GM19328 (cell line): Measurements from ENCODE around the gene SLIT3.
"Not testable (repeated sequence)": the region's sequence is repeated elsewhere in the genome, so short reads cannot be mapped to it uniquely, and the experiment has no call there.

Experiments
- ATAC-seq: cut with Tn5 transposase; IDR thresholded peaks from one replicate; pipeline ENCODE4 v1.9.1; 2021; ENCODE audit warnings: mild to moderate bottlenecking, moderate library complexity; ENCODE audit not compliant: unreplicated experiment

Gene SLIT3

DNA sequence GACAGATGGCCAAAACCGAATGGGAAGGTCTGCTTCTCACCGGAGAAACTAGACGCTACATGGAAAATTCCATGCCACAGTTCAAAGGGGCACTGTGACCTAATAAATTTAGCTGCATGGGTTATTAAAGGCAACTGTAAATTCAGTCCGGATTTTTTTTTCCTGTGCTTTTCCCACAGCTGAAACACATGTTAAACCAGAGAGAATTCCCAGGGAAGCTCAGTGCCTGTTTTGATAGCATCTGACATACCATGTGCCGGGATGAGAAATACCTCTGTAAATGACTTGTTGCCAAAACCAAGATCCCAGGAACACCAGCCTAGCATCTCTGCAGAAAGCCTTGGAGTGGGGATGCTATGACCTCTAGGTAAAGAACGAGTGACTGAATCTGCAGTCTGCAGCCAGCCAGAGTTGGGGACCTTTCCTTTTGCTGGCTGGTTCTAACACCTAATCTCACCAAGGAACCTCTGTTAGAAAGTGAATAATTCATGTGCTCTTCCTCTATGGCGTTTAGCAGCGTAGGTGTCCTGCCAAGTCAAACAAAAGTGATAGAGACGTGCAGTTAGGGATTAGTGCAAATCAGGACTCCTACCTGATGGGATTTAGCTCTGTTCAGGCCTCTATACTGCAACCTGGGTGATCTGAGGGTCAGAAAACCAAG is 77.9 kb downstream of the SLIT3 start:
- no peak for ATAC-seq

DNA sequence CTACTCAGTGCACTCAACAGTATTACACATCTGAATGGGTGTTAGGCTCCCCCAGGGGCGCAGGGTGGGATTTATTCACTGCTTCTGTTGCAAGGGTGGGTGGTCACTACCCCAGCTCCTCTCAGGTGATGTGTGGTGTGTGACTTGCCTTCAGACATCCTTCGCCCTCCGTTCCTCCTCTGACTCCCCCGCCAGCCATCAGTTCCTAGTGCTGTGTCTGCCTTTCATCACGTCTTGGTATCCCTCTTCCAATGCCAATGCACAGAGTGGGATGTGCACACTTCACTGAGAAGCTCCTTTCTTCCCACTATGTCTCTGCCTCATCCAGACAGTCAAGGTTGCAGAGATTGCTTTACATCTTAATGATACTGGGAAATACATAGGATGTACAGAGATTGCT is 79.4 kb downstream of the SLIT3 start:
- ATAC-seq = no peak

DNA sequence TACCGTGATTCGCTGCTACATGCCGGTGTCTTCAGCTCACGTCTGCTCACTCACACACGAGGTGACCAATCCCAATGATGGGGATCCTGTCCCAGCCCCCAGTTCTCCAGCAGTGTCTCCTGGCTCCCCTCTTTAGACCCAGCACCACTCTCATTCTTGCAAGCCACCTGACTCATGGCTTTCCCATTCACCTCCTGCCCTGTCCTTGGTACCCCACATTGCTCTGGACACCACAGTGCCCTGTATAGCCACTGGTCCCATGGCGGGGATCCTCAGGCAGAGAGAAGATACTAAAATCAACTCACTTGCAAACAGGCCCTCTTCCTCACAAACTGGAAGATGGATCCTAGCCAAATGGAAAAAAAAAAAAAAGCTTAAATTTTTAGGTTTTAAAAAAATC is 81.0 kb downstream of the SLIT3 start:
- ATAC-seq = no peak

DNA sequence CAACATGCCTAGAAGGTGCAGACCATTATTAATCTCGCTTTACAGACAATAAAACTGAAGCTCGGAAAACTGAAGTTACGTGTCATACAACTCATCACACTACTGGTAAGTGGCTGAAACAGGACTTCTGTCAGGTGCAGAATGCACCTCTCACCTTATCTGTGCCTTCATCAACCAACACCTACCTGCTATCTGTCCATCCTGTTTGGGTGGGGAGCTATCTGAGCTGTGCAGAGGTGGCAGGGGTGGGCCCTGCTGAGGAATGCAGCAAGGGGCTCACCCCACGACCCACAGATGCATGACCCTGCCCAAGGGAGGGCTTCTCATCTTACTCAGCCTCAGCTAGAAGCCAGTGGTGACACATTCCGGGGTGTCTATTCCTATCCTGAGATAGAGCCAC is 81.6 kb downstream of the SLIT3 start:
- ATAC-seq = no peak

DNA sequence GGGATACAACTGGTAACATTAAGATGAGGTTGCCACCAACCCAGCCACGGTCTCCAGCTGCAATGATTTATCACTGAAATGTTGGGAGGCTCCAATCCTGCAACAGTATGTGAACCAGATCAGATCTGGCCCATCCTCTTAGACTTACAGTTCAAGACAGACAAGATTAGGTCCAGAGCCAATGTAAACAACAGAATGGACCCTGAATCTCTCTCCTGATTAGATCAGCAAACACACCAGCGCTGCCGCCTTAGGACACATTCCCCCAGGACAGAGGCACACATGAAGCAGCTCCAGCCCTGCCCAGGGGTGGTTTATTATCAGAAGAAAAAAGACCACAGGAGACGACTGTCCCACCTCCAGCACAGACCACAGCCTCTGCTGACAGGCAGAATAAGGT is 82.1 kb downstream of the SLIT3 start:
- no peak for ATAC-seq

DNA sequence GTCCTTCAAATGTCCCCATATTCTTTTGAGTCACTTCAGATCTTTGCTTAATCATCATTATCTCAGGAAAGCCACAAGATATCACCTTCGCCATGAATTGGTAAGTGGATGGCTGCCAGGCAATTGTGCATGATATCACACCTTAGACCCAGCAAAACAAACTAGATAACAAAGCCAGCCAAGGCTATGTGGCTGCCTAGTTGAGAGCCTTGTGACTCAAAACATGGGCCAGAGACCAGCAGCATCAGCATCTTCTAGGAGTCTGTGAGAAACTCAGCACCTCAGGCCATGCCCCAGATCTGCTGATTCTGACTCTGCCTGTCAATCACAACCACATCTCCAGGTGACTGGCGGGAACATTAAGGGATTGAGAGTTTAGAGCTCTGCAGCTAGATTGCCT is 82.8 kb downstream of the SLIT3 start:
- no peak for ATAC-seq

DNA sequence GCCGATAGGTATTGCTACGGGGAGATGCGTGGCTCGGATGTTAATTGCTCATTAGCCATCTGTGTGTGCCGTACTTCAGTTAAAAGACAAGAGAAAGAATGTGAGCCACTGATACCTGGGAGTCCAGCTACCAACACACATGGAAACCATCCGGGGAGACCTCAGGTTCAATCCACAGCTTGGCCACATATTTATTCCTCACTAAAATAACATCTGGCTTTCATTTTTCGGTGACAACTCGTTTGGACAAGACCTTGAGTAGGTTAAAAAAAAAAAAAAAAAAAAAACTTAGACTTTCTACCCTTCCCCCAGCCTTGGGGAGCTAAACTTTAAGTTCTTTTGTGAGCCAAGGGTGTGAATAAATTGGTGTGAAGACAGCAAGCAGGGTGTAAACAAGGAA is 84.1 kb downstream of the SLIT3 start:
- no peak for ATAC-seq

DNA sequence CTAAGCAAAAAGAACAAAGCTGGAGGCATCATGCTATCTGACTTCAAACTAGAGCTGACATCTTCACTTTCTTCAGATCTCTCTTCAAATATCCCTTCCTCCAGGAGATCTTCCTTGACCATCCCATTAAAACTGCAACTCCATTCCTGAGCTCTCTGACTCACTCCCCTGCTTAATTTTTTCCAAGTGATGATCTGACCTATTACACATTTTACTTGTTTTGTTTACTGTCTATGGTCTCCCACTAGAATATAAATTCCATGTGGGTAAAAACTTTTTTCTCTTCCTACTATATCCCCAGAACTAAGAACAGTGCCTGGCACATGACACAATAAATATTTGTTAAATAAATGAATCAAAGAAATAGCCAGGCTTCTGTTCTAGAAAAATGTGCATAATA is 87.5 kb downstream of the SLIT3 start:
- no peak for ATAC-seq

DNA sequence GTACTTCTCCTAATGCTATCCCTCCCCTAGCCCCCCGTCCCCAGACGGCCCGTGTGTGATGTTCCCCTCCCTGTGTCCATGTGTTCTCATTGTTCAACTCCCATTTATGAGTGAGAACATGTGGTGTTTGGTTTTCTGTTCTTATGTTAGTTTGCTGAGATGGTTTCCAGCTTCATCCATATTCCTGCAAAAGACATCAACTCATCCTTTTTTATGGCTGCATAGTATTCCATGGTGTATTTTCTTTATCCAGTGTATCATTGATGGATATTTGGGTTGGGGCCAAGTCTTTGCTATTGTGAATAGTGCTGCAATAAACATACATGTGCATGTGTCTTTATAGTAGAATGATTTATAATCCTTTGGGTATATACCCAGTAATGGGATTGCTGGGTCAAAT is 89.2 kb downstream of the SLIT3 start:
- ATAC-seq = not testable (repeated sequence)

DNA sequence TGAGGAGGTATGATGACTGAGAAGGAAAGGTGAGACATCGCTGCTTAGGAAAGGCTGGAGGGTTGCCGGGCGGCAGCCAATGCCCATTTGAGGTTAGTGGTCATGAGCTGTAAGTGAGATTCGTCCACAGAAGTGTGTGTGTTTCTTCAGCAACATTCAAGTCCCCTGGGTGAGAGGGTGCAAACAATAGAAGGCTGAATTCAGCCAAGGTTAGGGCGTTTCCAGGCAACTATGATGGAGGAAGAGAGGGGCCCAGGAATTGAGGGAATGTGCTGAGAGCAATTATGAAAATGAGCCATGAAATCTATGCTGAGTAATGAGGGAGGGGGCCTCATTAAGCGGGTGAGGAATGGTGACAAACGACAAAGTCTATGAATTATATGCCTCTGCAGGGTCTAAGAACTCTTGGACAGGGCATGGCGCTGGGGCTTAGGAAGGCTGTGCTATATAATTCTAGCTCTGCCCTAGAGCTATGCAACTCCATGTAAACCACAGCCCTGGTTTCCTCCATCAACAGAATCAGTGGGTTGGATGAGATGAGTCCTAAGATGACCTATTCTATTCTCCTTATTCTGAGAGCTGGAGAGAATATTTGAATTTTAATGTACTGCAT is 96.0 kb downstream of the SLIT3 start:
- no peak for ATAC-seq

DNA sequence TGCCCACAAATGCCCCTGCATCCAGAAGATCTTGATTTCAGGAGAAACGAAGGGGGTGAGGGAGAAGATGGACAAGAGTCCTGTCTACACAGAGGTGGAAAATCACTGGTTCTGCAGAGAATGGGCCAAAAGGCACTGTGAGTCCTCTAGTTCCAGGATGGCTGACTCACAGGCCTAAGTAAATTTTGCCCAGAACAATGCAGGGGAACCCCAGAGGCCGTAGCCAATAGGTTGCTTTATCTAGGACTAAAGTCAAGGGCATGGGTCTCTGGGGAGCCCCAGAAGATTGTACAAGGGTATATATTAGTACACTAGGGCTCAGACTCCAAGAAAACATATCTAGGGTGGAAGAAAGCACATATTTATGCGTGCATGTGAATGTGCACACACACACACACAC is 98.0 kb downstream of the SLIT3 start:
- ATAC-seq = no peak

DNA sequence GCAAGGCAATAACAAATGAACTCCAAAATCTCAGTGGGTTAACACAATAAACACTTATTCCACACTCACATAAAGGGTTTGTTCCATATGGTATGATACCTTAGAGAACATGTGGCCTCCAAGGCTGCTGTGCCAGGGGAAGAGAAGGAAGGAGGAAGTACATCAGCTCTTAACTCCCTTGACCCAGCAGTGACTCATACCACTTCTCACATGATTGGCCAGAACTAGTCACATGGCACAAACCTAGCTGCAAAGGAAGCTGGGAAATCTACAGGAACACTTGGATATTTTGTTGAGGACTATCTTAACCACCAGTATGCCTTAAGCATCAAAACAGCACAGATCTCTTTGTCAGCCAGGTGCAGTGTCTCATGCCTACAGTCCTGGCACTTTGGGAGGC is 99.3 kb downstream of the SLIT3 start:
- ATAC-seq = no peak

DNA sequence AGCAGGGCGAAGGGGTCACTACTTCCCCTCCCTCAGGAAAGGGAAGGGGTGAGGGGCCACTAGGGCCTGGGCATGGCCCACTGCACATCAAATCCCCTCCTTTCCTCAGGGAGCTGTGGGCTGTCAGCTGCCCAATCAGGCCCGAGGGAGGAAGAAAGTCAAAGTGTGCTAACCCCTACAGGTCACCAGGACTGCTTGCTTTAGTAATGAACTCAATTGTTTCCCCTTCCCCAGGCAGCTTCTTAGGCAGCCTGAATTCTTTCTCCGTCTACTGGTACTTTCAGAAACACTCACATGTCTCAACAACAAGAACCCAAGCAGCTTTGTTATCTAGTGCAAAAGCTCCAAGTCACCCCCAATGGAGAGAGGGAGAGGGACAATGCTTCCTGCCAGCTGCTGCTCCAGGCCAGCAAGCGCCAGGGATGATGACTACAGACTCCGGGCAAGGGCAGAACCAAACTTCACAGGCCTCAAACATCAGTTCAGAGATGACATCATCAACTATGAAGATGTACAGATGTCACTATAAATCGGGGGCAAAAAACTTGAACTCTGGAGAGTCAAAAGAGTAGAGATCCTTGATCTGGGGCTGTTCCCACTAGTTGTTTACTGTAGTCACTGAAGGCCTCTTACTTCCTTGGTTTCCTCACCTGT is 100.7 kb downstream of the SLIT3 start:
- no peak for ATAC-seq

DNA sequence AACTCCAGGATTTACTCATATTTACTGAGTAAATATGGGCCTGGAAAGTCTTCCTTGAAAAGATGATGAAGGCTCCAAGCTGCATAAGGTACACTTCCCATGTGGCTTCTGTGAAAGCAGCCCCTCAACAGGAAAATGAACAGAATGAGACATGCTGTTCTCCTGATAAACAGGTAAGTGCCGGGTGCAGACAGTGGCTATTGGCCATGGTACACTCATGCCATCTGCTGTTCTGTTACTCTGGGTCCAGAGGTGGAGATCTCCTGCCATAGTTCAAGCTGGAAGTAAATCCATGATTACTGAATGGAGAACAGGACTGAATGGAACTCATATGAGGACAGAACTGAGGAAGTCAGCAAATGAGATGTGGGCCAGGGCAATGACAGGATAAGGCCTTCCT is 103.6 kb downstream of the SLIT3 start:
- ATAC-seq = no peak

DNA sequence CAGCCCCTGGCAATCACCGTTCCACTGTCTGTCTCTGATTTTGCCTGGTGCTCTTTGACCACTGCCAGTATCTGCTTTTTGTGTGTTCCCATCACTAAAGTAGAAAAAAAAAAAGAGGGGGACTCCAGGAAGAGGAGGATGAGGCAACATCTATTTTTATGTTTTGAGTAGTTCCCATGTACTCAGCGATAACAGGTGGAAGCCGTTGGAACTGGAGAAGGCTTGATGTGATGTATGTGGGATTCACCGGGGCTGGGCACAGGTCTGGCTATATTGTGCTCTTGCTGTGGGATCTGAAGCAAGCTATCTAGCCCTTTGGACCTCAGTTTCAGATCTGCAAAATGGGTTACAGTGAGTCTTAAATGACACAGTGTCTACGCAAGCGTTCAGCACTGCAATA is 104.9 kb downstream of the SLIT3 start:
- ATAC-seq = no peak

DNA sequence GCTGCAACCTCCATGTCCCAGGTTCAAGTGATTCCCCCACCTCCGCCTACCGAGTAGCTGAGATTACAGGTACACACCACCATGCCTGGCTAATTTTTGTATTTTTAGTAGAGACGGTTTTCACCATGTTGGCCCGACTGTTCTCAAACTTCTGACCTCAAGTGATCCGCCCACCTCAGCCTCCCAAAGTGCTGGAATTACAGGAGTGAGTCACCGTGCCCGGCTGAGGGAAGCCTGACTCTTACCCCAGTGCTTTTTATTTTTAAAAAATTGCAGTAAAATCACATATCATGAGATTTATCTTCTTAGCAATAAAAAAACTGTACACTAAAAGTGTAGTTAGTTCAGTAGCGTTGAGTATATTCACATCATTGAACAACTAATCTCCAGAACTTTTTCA is 105.3 kb downstream of the SLIT3 start:
- no peak for ATAC-seq

DNA sequence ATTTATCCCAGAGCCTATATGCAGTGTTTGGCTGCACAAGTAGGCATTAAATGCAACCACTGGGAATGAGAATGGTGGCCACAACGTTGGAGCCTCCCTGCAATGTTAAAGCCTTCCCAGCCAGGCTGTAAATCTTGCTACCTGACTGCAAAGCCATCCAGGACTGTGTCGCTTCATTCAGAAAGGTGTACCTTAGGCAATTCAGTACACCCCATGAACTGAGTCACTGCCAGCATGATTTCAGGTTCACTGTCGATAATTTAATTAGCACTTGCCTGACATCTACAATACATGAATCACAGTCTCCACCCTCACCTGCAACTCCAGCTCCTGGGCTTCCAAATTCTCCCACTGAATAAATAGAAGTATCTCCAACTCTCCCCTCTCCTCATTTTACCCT is 108.4 kb downstream of the SLIT3 start:
- no peak for ATAC-seq

DNA sequence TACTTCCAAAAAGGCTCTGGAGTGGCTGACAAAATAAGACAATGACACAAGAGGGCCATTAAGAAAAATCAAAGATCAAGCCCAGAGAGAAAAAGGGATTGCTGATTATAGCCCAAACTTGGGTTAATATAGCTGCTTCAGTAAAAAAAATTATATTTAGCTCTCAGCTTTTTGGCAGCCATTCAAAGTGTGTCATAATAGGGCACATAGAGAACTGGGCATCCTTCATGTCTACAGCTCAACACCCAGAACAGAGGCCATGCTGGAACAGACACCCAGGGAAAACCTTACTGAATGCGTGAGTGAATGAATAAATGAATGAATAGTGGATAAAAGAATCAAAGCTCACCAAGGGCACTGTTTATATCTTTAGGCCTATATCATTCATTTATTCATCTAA is 110.1 kb downstream of the SLIT3 start:
- ATAC-seq = no peak

DNA sequence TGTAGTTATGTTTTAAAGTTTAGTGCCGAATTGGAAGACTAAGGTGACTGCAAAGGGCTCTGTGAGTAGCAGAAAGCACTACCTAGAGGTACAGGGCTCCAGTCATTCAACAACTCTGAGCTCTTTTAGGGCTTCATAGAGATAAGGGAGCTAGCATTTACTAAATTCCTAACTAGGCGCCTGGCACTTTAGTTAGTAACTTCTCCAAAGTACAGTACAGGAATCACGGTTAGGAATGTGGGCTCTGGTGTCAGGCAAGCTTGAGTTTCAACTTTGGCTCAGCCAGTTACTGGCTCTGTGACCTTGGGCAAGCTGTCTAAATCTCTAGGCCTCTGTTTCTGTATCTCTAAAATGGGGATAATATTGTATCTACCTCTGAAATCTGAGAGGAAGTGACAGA is 115.3 kb downstream of the SLIT3 start:
- ATAC-seq = no peak

DNA sequence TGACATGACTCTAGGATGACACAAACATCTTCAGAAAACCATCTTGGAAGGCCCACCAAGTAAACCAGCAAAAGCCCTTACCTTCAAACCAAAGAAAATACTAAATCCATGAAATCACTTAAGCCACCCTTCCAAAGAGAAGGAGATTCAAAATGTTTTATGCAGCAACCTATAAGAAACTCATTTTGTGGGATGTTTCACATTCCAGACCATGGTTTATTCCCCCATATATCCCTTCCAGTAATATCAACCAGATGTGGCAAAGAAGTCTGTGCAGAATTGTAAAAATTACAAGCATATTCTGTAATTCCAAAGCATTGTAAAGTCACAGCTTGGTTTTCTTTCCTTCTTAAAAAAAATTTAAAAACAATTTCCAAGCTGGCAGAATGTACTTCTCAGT is 117.4 kb downstream of the SLIT3 start:
- no peak for ATAC-seq

DNA sequence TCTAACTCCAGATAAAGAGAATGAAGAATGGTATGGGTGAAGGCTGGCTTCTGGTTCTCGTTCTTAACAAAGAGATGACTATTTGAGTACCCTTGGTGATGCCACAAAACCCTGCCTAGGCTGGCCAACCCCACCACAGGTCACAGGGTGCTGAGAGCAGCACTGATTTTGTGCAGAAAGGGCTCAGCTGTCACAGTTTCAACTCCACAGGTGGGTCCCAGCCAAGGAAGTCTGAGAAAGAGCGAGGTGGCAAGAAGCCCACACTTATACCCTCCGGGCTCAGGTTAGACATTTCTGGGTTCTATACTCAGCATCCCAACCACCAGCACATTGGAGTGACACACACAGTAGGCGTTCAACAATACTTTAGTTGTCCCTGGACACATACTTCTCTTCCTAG is 118.1 kb downstream of the SLIT3 start:
- no peak for ATAC-seq

DNA sequence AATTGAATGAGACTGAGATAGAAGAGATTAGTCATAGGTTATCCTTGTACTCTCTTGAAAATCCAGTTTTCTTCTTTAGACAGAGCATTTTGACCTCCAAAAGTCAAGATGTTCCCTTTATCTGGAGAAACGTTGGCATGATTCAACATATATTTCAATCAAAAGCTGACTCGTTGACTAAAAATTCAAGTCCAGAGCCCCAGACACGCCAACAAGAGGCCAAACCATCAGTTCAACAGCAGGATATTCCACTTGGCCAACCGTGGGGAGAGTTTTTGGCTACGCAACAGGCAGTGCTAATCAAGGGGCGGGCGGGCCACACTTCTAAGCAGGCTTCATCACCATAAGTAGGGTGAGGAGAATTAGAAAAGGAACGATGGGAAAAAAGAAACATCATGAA is 119.1 kb downstream of the SLIT3 start:
- no peak for ATAC-seq

DNA sequence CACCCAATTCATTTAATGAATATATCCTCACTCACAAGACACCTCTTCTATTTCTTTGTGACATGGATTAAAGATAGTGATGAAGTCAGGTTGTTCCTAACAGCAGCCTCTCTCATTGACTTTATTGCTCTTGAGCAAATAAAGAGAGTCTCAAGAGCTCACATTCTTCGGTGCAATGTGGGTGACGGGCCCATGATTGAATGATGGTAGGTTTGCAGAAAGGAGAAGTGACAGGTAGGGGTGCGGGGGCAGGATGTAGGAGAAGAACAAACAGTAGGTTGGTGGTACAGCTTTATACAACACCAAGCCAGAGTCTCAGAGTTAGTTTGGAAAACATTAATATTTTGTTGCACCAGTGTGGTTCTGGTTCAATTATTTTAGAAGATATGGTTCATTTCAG is 122.2 kb downstream of the SLIT3 start:
- ATAC-seq = no peak
